SK-N-MC (cell line): ENCODE measurements around the gene STAM.

Experiments used
- EZH2 ChIP-seq: fragments of 200-600 bp; sonication (generic); IDR thresholded peaks from one replicate; pipeline ENCODE4 v1.6.1; 2017; ENCODE audit warnings: antibody characterized with exemption
- FOXP2 ChIP-seq: optimal IDR thresholded peaks from 2 replicates; pipeline ENCODE3; 2011; ENCODE audit warnings: mild to moderate bottlenecking, moderate library complexity; ENCODE audit not compliant: insufficient read depth; ENCODE audit errors: extremely low read length, control extremely low read depth
- POLR2AphosphoS5 ChIP-seq: IDR thresholded peaks from 2 replicates; pipeline ENCODE4 v1.6.1; 2012; ENCODE audit warnings: mild to moderate bottlenecking, low read depth, low read length, borderline replicate concordance

- TF ChIP-seq POLR2AphosphoS5 (no peak), EZH2 (no peak), FOXP2 (no peak)
Observed at GRCh38 chr10:17644485-17644943, 563 bp downstream of the STAM start.
